Embryonic facial prominence (tissue), 1 donor: ENCODE data around the gene RCOR1.
"Not testable (repeated sequence)": the region's sequence is repeated elsewhere in the genome, so short reads cannot be mapped to it uniquely, and the experiment has no call there.

Experiments
- DNase-seq: peaks from one replicate; pipeline ENCODE4 v3.0.0-alpha.2; 2016; ENCODE audit errors: extremely low spot score

The RCOR1 gene

DNA sequence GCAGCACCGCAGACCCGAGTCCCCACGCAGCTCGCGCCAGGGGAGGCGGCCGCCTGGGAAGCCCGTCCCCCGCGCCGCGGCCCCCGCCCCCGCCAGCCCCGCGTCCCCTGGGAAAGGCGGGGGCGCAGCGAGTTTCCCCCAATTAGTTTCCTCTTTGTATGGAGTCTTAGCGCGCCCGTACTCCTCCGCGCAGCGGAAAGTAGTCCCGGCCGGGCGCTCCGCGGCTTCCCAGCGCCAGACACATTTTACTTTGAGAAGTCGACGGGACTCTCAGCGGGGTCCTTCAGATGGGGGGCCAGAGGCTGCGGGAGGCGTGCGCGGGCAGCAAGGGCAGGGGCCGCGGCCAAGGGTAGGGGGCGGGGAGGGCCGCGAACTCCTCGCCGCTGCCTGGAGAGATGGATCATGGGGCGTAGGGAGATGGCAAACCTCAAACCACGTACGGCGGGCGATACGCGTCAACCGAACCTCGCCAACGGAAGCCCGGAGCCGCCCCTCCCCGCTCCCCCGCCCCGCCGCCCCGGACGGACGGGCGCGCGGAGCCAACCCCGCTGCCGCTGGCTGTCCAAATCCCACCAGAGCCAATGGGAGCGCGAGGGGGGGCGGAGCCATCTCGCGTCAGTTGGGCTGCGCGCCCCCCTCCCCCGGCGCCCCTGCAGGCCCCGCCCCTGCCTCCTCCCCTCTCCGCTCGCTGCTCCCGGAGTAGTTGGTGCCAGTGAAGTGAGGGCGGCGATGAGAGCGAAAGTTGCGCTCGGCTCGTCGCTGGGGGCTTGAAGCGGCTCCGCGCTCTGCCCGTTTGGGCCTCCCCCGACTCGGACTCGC, at the start of gene RCOR1:
TSS of gene RCOR1 (plus strand) at position 706 of the 819 bp plus-strand sequence. CDS start 238 bp downstream, outside the sequence.
- DNase-seq = peak; percentile 95

DNA sequence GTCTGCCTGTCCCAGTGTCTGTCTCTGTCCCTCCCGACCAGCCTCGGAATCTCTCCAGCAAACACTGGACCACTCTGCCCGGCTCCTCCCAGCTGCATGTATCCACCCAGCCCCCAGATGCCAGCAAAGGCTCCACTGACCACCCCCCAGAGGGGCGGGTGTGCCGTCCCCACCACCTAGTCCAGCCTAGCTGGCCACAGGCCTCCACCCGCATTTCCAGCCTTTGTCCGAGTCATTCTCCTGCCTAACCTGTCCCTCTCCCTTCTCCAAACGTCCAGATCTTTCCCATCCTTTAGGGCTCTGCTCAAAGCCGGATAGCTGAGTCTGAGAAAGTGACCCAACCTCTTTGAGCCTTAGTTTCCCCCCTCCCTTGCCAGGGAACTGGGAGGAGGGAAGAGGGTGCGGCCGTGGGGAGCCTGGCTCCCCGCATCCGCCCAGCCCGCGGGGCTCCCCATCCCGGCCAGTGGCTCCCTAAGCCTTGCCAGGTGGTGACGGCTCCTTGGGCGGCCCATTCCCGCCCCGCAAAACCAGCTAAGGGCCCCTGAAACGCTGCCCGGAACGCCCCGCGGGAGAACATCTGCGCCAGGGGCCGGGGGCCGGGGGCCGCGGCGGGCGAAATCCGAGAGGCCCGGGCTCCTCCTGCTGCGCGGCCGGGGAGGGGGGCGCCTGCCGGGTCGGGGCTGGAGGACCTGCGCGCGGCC, 48.3 kb upstream of the RCOR1 start:
- no peak for DNase-seq

DNA sequence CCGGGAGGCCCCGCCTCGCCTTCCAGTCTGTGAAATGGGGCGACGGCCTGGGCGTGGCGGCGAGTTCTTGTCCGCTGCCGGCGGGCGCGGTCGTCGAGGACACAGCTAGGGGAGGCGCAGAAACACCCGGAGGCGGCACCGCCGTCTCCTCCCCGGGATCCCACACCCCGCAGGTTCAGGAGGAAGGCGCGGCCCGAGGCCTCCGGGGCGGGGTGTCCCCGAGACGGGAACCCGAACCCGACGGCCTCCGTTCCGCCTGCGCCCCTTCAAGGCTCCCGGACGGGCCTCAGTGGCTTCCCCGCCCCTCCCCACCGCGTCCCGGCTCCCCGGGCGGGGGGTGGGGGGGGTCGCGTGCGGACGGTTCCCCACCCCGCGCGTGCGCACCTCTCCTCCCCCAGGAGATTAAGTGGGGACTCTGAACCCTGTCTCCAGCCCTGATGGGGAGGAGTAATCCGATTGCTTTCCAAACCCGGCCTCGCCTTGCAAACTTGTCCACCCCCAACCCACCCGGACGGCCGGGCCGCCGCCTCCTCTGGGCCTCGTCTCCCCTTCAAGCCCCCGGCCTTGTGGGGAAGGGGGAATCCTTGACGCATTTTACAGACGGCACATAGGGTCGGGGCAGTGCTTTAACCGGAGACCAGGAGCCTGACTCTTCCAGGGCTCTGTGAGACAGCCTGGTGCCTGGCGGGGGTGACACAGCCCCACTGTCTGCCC, 47.5 kb upstream of the RCOR1 start:
- no peak for DNase-seq

DNA sequence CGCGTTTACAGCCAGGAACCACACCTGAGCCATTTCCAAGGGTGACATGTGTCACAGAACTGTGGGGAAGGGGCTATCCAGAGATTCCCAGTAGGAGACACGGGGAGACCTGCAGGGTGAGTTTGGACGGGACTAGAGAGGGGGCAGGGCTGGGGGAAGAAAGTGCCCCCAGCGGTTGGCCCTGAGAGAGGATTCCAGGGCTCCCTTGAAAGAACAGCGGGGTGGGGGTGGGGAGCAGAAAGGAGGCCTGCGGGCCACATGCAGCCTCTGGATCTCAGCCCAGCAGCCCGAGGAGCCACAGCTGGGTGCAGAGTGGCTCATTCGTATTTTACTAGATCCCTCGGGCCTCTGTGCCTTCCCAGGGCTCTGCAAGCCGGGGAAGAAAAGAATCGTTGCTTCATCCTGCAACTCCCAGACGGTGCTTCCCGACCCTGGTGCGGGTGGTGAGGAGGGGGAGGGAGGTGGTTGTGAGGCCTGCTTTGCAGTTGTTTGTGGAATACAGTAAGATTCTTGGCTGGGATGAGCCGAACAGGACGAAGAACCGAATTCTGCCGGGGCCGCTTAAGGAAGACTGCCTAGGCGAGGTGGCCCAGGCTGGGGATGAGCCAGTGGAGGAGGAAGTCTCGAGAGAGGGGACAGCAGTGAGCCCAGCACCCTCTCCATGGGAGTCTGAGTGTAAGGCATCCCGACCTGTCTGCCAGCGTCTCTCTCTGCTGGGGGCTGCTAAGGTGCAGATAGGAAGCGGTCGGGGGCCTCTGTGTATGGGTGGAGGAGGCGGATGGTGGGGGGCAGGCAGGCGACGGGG, 46.8 kb upstream of the RCOR1 start:
- DNase-seq = no peak

DNA sequence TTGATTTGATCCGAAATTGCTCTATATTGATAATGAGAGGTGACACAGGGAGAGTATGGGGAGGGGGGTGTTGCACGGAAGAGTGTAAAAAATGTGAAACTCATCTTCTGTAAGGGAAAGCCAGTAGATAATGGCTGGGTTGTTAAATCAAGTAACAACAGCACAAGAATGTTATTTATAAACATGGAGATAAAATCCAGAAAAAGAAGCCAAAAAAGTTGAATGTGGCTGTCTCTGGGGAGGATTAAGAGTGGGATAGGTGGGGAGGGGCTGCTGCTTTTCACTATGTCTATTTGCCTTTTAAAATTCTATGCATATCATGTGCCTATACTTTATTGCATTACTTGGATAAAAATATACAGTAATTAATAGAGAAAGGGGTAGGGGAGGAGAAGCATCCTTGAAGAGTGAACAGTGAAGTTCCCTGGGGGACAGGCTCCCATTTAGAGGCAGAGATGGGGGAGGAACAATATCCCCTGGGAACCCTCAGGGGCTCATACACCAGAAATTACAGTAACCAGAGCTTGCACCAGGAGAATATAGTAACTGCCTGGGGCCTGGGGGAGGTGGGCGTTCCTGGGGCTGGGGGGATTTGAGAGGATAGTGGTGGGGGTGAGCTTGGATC, 43.7 kb upstream of the RCOR1 start:
- no peak for DNase-seq

DNA sequence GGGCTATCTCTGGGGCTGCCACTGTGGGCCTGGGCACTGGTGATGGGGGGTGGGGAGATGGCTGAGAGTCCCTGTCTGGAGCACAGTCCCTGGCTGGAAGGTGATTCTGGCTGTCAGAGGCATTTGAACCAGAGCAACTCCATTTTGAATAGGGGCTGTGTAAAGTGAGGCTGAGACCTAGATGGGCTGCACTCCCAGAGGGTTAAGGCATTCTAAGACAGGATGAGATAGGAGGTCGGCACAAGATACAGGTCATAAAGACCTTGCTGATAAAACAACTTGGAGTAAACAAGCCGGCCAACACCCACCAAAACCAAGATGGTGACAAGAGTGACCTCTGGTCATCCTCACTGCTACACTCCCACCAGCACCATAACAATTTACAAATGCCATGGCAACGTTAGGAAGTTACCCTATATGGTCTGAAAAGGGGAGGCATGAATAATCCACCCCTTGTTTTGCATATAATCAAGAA, 41.5 kb upstream of the RCOR1 start:
- DNase-seq = not testable (repeated sequence)

DNA sequence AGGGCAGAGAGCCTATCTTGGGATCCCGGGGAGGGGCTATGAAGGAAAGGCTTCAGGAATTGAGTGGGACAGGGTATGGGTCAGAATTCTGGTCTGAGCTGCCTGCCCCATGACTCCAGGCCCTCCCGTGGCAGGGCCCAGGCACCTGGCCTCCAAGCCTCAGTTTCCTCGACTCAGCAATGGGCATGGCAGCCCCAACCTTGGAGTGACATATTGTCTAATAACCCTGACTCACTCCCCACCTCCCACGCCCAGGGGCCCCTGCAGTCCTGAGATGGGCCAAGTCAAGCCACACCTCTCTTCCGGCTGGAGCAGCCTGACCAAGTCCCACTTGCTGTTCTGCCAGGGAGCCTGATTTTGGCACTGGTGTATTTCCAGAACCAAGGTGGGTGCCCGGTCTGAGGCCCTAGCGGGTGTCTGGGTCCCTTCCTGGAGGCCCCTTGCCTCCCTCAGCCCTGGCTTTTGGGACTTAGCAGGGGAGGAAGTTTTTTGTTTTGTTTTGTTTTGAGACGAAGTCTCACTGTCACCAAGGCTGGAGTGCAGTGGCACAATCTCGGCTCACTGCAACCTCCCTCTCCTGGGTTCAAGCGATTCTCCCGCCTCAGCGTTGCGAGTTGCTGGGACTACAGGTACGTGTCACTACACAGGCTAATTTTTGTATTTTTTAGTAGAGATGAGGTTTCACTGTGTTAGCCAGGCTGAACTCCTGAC, 40.3 kb upstream of the RCOR1 start:
- DNase-seq = no peak

DNA sequence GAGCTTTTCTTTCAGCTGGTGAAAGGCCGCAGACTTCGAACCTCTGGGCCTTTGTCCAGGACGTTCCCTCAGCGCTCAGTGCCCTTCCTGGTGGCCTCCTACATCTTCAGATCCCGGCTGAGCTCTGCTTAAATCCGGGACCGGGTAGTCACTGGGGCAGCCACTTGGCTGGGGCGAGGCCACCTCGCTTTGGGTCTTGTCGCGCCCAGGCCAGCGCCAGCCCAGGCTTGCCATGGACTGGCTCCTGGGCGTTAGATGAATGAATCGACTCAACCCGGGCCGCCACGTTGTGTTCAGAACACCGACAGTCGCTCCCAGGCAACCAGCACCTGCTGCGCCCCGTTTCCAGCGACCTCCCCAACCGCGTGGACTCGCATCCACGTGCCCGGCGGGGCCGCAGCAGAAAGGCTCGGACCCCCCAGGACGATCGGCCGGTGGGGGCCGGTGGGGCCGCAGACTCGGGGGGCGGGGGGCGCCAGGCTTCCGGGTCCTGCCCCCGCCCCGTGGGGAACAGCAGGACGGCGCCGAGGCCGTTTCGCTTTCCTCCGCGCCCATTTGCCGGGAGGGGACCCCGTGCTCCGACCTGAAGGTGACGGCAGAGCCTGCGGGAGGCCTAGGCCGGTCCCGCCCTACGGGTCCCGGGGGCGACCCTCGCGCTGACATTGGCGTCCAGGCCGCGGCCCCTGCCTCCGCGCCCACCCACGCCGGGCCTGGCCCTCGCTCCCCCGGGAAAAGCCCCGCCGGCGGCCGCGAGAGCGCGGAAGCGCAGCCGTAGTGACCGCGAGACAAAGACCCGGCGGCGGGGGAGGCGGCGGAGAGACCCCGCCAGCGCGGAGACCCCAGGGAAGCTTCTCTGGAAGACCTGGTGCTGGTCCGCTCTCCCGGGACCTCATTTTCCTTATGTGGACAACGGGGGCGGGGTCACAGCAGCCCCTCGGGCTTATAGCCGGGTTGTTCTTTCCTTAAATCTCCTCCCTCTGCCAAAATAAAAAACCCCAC, 37.3 kb upstream of the RCOR1 start:
- no peak for DNase-seq

DNA sequence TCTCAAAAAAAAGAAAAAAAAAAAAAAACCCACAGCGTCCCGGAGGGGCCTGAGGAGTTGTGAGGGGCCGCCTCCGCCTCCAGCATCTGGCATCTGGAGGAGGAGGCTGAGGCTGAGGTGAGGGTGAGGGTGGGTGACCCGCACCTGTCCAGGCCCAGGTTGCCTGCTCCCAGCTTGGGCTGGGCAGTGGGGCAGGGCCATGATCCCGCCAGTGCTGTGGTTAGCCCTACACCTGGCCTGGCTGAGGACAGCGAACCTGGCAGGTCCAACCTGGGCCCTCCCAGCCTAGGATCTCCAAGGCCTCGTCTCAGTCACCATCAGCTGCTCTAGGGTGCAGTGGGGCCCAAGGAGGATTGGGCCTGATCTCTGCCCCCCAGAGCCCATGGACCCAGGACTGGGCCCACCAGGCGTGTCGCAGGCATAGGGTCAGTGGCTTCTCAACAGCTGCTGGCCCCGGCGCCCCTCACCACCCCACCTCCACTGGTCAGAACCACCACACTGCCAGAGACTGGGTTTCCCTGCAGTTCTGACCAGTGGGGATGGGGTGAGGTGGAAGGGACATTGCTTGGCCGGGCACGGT, 36.3 kb upstream of the RCOR1 start:
- no peak for DNase-seq

DNA sequence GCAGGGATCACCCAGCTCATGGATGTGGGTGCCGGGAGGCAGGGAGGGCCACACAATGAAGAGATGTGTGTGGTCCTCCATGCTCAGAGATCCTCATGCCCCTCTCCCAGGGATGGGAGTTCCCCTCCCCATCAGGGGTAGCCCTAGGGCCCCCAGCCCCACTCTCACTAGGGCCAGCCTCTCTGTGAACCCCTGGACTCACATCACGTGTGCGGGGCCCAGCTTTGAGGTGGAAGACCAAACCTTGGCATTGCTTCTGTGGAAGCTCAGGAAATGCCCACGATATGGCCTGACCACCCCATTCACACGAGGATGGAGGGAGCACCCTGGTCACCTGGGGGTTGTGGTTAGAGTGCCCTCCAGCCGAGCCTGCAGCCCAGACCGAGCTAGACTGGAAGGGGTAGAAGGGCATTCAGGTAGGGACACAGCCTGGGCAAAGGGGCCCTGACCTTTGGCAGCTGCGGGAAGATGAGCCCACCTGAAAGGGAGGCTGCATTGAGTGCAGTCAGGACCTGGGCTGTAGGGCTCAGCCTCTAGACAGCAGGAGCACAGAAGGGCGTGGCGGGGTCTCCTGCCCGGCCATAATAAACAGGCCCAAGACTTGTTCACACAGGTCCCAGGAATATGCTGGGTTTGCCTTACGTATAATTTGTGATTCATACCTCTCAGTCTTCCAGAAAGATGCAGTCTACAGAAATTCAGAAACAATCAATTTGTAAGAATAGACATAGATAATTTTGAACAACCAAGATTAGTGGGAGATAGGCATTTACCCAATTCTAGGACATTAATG, 34.8 kb upstream of the RCOR1 start:
- no peak for DNase-seq

DNA sequence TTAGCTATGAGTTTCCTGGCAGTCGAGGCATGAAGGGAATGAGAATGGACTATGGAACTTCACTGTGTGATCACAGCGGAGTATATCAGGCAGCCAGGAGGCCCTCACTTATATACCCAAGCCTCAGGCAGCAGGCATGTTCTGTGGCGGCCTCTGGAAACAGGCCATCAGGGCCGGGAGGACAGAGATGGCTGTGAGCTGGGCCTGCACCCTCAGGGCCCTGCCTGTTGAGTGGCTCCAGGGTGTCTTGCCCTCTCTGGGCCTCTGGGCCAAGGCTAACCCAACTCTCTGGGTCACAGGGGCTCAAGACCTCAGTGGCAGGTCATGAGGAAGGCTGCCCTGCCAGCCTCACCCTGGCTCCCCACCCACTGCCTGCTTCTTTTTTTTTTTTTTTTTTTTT, 33.9 kb upstream of the RCOR1 start:
- no peak for DNase-seq

DNA sequence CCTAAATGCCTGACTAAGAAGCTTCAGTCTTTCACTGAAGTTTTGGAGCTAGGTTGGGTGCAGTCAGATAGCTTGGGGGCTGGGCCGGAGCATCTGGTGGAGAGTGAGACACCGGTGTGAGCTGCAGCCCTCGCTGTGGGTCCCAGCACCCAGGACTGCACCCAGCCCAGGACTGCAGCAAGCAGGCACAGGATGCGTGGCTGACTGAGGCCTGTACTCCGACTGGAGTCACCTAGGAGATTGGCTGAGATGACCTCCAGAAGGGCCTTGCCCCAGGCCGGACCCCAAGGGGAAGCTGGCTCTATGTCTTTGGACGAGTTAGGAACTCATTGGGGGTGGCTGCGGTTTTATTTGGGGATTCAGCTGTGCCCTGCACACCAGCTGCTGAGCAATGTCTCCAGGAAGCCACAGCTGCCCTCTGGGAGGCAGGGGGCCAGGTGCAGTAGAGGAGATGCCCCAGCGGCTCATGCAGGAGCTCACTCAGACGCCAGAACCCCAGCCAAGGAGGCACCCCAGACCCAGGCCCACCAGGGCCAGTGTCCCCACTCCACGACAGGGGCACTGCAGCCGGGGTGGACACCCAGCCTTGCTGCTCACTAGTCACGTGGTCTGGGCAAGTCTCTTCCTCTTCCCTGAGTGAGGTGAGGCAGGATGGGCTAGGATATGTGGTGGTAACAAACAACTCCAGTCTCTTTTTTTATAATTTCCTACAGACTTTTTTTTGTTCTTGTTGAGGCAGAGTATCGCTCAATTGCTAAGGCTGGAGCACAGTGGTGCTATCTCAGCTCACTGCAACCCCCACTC, 31.8 kb upstream of the RCOR1 start:
- no peak for DNase-seq

DNA sequence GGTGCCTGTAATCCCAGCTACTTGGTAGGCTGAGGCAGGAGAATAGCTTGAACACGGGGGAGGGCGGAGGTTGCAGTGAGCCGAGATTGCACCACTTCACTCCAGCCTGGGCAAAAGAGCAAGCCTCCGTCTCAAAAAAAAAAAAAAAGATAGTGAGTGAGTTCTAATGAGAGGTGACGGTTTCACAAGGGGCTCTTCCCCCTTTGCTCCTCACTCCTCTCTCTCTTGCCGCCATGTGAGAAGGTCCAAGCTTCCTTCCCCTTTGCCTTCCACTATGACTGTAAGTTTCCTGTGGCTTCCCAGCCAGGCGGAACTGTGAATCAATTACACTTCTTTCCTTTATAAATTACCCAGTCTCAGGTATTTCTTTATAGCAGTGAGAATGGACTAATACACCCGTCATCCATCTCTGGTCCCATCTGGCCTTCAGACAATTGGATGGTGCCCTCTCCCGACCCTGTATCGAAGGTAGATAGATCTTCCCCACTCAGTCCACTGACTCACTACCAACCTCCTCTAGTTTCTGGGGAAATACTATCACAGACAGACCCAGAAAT, 27.0 kb upstream of the RCOR1 start:
- no peak for DNase-seq

DNA sequence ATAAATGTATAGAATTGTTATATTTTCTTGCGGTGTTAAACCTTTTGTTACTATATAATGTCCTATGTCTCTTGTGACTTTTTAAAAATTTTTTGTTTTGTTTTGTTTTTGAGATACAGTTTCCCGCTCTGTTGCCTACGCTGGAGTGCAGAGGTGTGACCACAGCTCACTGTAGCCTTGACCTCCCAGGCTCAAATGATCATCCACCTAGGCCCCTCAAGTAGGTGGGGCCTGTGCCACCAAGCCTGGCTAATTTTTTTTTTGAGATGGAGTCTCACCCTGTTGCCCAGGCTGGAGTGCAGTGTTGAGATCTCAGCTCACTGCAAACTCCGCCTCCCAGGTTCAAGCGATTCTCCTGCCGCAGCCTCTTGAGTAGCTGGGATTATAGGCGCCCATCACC, 26.5 kb upstream of the RCOR1 start:
- no peak for DNase-seq

DNA sequence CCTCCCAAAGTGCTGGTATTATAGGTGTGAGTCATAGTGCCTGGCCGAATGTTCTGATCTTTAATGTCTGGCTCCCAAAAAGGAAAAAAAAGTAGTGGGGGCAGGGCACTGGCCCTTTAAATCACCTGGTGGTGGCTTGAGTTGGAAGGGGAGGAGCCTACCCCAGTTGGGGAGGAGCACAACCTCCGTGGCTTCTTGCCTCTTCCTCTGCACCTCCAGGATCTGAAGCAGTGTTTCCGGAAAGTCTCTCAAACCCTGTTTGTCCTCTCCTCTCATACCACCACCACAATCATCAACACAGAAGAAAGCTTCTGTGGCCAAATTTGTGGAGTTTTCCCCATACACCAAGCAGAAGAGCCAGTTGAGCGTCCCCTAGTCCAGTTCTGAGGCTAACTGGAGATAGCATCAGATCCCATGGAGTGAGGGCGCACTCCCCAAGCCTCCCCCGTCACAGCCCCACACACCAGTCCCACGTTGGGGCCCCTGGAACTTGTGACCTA, 24.3 kb upstream of the RCOR1 start:
- DNase-seq = no peak

DNA sequence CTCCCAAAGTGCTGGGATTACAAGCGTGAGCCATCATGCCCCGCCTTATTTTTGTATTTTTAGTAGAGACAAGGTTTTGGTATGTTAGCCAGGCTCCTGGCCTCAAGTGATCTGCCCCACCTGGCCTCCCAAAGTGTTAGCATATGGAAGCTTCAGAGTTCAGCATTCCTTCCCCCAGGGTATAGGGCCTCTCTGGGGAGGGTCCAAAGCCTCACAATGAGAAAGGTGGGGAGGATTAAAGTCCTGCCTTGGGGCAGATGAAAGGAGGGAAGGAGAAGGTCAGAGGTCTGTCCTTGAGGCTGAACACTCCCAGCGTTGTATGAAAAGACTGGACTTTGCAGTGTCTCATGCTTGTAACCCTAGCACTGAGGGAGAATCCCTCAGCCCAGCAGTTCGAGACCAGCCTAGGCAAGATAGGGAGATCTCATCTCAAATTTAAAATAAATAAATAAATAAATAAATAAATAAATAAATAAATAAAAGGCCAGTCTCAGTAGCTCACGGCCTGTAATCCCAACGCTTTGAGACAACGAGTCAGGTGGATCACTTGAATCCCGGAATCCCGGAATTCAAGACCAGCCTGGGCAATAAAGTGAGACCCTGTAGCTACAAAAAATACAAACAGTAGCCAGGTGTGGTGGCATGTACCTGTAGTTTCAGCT, 22.0 kb upstream of the RCOR1 start:
- DNase-seq = no peak
